Sigmoid colon (tissue), 7 donors: ENCODE measurements around the gene RAB1B. TPM values are rescaled to one million over a fixed set of nuclear protein-coding genes. Genes with fewer than 3 reads are reported as not detected.
A peak's percentile ranks its signal among the peaks of the same experiment; 100 is the strongest.

Experiments
- DNase-seq: peaks from one replicate; pipeline ENCODE4 v3.0.0-alpha.2; 2019
- H3K27ac ChIP-seq, 4 donors: fragments of 200-600 bp; sonication (generic); one replicate each; pipeline ENCODE4 v1.5.1; 2016 to 2019; ENCODE audit warnings: mild to moderate bottlenecking in 1 of 4
- H3K27me3 ChIP-seq, 3 donors: fragments of 200-600 bp; sonication (generic); one replicate each; pipeline ENCODE4 v1.5.1; 2019; ENCODE audit warnings: mild to moderate bottlenecking in 1 of 3
- H3K36me3 ChIP-seq, 4 donors: fragments of 200-600 bp; sonication (generic); one replicate each; pipeline ENCODE4 v1.5.1; 2016 to 2019
- H3K4me1 ChIP-seq, 4 donors: fragments of 200-600 bp; sonication (generic); one replicate each; pipeline ENCODE4 v1.5.1; 2017 to 2019
- H3K4me3 ChIP-seq, 4 donors: fragments of 200-600 bp; sonication (generic); one replicate each; pipeline ENCODE4 v1.5.1; 2017 to 2019; ENCODE audit warnings: mild to moderate bottlenecking in 2 of 4, moderate library complexity in 1 of 4
- H3K9me3 ChIP-seq, 4 donors: fragments of 200-600 bp in 3 of 4; sonication (generic) in 3 of 4; one replicate each; pipeline versions ENCODE4 v1.5.1 to v1.6.1; 2013 to 2019
- CTCF ChIP-seq, 4 experiments: fragments of 450-650 bp in 3 of 4; fragments of 200-600 bp in 1 of 4; IDR thresholded peaks; one replicate each; pipeline ENCODE4 v1.5.1; 2016 to 2019; ENCODE audit warnings: antibody characterized with exemption in 4 of 4, mild to moderate bottlenecking in 3 of 4, moderate library complexity in 2 of 4
- EP300 ChIP-seq, 4 donors: sonication (generic); formaldehyde crosslinking; IDR thresholded peaks; one replicate each; pipeline ENCODE4 v1.6.1; 2017; ENCODE audit warnings: antibody characterized with exemption in 4 of 4
- POLR2A ChIP-seq, 2 donors: fragments of 450-650 bp; IDR thresholded peaks; one replicate each; pipeline ENCODE4 v1.6.1; 2016; ENCODE audit warnings: antibody characterized with exemption in 2 of 2, mild to moderate bottlenecking in 2 of 2, moderate library complexity in 2 of 2
- POLR2AphosphoS5 ChIP-seq, 4 donors: sonication (generic); formaldehyde crosslinking; IDR thresholded peaks; one replicate each; pipeline ENCODE4 v1.6.1; 2017; ENCODE audit warnings: antibody characterized with exemption in 4 of 4
- WGBS, 2 donors: extraction: QIAGEN DNeasy Blood & Tissue Kit; methylation state at CpG; one replicate each; pipeline ENCODE4 v1.1.7; 2013; 5-methylcytosine and 5-hydroxymethylcytosine counted together
- intact Hi-C: fragments of 100-400 bp; cut with DNase I; formaldehyde crosslinking; loops from one replicate; pipeline ENCODE4 v1.15.1; 2023
- polyA plus RNA-seq, 3 donors: library from polyadenylated mRNA; stranded (reverse); fragments of 200-250 nt; gene quantifications; one replicate each; pipeline ENCODE4 v1.2.3, GENCODE V29; 2013
- total RNA-seq, 4 donors: library from RNA; depleted of rRNA; stranded (reverse); fragments of >200 nt; gene quantifications; one replicate each; pipeline ENCODE4 v1.1.0, GENCODE V29; 2016
- donor health status: healthy with polysubstance abuse.
- donor health status: Bipolar disorder and iron deficiency.
- donor health status: healthy.

The RAB1B gene
- total and polyA plus RNA-seq, 7 donors, result 65.4 to 286 (median 93.7) TPM

GRCh38 chr11:66291706-66292542, 23.5 kb downstream of the RAB1B start, which contains the start of gene TMEM151A:
Gene TMEM151A (plus strand): TSS chr11:66291894. CDS start chr11:66292014, 120 bp downstream.
- WGBS, 2 donors, result 2% methylated on average over 95 of the region's 95 CpGs
- Histone ChIP-seq H3K4me3 (peak within 1 kb of the TSS in 3 of 4 donors; percentile 33 to 49 (median 44)), H3K27me3 (peaks cover 28 to 53% (median 49%) of the 10 kb centered on the region in 3 donors), H3K9me3 (no peaks in the 10 kb centered on the region), H3K36me3 (no peaks in the 10 kb centered on the region), H3K27ac (no peak within 1 kb of the TSS), H3K4me1 (peaks cover 0 to 36% (median 30%) of the 10 kb centered on the region in 4 donors)
- TF ChIP-seq POLR2AphosphoS5 (IDR thresholded peaks at IDR 0.05), result no peak
- DNase-seq, result no peak
- intact Hi-C loops, result no loop called here

GRCh38 chr11:66292543-66293332, 24.3 kb downstream of the RAB1B start:
- H3K4me3 ChIP-seq, result no peak overlapping the region
- TF ChIP-seq EP300 (IDR thresholded peaks at IDR 0.05), result no peak
- TF ChIP-seq POLR2AphosphoS5 (IDR thresholded peaks at IDR 0.05), result no peak
- no peak for TF ChIP-seq CTCF (IDR thresholded peaks at IDR 0.05)
- TF ChIP-seq POLR2A (IDR thresholded peaks at IDR 0.05), result no peak
- H3K4me1 ChIP-seq, result peaks cover 0 to 28% (median 24%) of the 10 kb centered on the region in 4 donors
- DNase-seq, result no peak
- no peaks in the 10 kb centered on the region for H3K36me3 ChIP-seq
- no peak overlapping the region for H3K27ac ChIP-seq
- intact Hi-C loops, result no loop called here
- peaks cover 28 to 53% (median 49%) of the 10 kb centered on the region in 3 donors for H3K27me3 ChIP-seq
- no peaks in the 10 kb centered on the region for H3K9me3 ChIP-seq
- 24 to 47% methylated on average over 17 of the region's 17 CpGs for WGBS, 2 donors

GRCh38 chr11:66293352-66293751, 24.9 kb downstream of the RAB1B start:
- no peak for DNase-seq
- H3K9me3 ChIP-seq, result no peaks in the 10 kb centered on the region
- H3K27me3 ChIP-seq, result peaks cover 28 to 53% (median 49%) of the 10 kb centered on the region in 3 donors
- TF ChIP-seq CTCF (IDR thresholded peaks at IDR 0.05) (no peak), EP300 (IDR thresholded peaks at IDR 0.05) (no peak), POLR2A (IDR thresholded peaks at IDR 0.05) (no peak), POLR2AphosphoS5 (IDR thresholded peaks at IDR 0.05) (no peak)
- no peaks in the 10 kb centered on the region for H3K36me3 ChIP-seq
- WGBS, 2 donors, result 23 to 74% methylated on average over 4 of the region's 4 CpGs
- H3K4me3 ChIP-seq, result no peak overlapping the region
- no peak overlapping the region for H3K27ac ChIP-seq
- intact Hi-C loops, result no loop called here
- peaks cover 0 to 22% (median 17%) of the 10 kb centered on the region in 4 donors for H3K4me1 ChIP-seq

- Histone ChIP-seq H3K4me3 (no peak overlapping the region), H3K9me3 (no peaks in the 10 kb centered on the region), H3K27ac (no peak overlapping the region), H3K4me1 (peaks cover 0 to 20% (median 16%) of the 10 kb centered on the region in 4 donors), H3K36me3 (no peaks in the 10 kb centered on the region), H3K27me3 (peaks cover 28 to 53% (median 49%) of the 10 kb centered on the region in 3 donors)
- DNase-seq, result no peak
- WGBS, 2 donors, result 82 to 83% methylated on average over 30 of the region's 30 CpGs
- TF ChIP-seq CTCF (IDR thresholded peaks at IDR 0.05) (no peak), POLR2AphosphoS5 (IDR thresholded peaks at IDR 0.05) (no peak), POLR2A (IDR thresholded peaks at IDR 0.05) (no peak), EP300 (IDR thresholded peaks at IDR 0.05) (no peak)
- intact Hi-C loops, result no loop called here
Observed at GRCh38 chr11:66293777-66294625, 25.6 kb downstream of the RAB1B start.
